SK-N-SH (cell line): ENCODE results near the gene SYNGR2. TPM values are rescaled to one million over a fixed set of nuclear protein-coding genes. Genes with fewer than 3 reads are reported as not detected.

Experiments used
- CTCF ChIA-PET: fragments of 300-600, 350-600 bp; formaldehyde crosslinking; extraction: SDS; loops from one replicate; lab custom pipeline; 2021; lab: Yijun Ruan, JAX
- POLR2A ChIA-PET: fragments of 350-600 bp; sonication (Branson Sonifier 250); formaldehyde crosslinking; extraction: SDS; loops from one replicate; lab custom pipeline; 2020; ENCODE audit warnings: antibody characterized with exemption, inconsistent platforms; lab: Yijun Ruan, JAX
- DNase-seq: peaks from one replicate; pipeline ENCODE4 v3.0.0; 2012
- H2AFZ ChIP-seq: fragments of 200-600 bp; sonication (generic); 2 replicates; pipeline ENCODE4 v1.8.1; 2016; ENCODE audit warnings: antibody characterized with exemption, mild to moderate bottlenecking, low read depth
- H3F3A ChIP-seq: fragments of 200-600 bp; sonication (generic); replicated peaks from 2 replicates; pipeline ENCODE3; 2016; ENCODE audit warnings: antibody characterized with exemption, mild to moderate bottlenecking; ENCODE audit not compliant: insufficient read depth
- H3K27ac ChIP-seq, 2 experiments: fragments of 200-500 bp in 1 of 2; fragments of 200-600 bp in 1 of 2; sonication (Bioruptor generic) in 1 of 2; sonication (generic), shearing (Covaris generic) in 1 of 2; 2 replicates each; pipeline versions ENCODE4 v1.5.1 to v1.6.1; 2014 to 2016; ENCODE audit warnings: low read depth in 2 of 2, inconsistent platforms in 1 of 2, low read length in 1 of 2, mild to moderate bottlenecking in 1 of 2, mixed read lengths in 1 of 2
- H3K27me3 ChIP-seq: fragments of 200-600 bp; sonication (generic), shearing (Covaris generic); 2 replicates; pipeline ENCODE4 v1.6.1; 2016; ENCODE audit warnings: mixed run types; ENCODE audit not compliant: insufficient read depth
- H3K36me3 ChIP-seq, 2 experiments: fragments of 200-500 bp in 1 of 2; fragments of 200-600 bp in 1 of 2; sonication (Bioruptor generic) in 1 of 2; sonication (generic) in 1 of 2; replicated peaks in 1 of 2; 2 replicates each; pipeline versions ENCODE3 to v1.5.1; 2014 to 2016; ENCODE audit warnings: low read length in 1 of 2, mild to moderate bottlenecking in 1 of 2; ENCODE audit not compliant: insufficient read depth in 2 of 2, control insufficient read depth in 1 of 2
- H3K4me1 ChIP-seq, 2 experiments: fragments of 200-500 bp in 1 of 2; fragments of 200-600 bp in 1 of 2; sonication (Bioruptor generic) in 1 of 2; sonication (generic), shearing (Covaris generic) in 1 of 2; 2 replicates each; pipeline versions ENCODE4 v1.5.1 to v1.6.1; 2014 to 2016; ENCODE audit warnings: low read depth in 1 of 2, low read length in 1 of 2, mixed run types in 1 of 2; ENCODE audit not compliant: insufficient read depth in 2 of 2, control insufficient read depth in 1 of 2
- H3K4me2 ChIP-seq: fragments of 200-600 bp; sonication (generic), shearing (Covaris generic); 2 replicates; pipeline ENCODE4 v1.6.1; 2017; ENCODE audit warnings: mixed run types
- H3K4me3 ChIP-seq, 2 experiments: fragments of 200-500 bp in 1 of 2; fragments of 200-600 bp in 1 of 2; sonication (Bioruptor generic) in 1 of 2; sonication (generic), shearing (Covaris generic) in 1 of 2; 2 replicates each; pipeline versions ENCODE4 v1.5.1 to v1.8.1; 2014 to 2016; ENCODE audit warnings: low read depth in 2 of 2, inconsistent platforms in 1 of 2, low read length in 1 of 2, mild to moderate bottlenecking in 1 of 2, mixed read lengths in 1 of 2, moderate library complexity in 1 of 2
- H3K79me2 ChIP-seq: fragments of 200-600 bp; sonication (generic); 2 replicates; pipeline ENCODE4 v1.8.1; 2017; ENCODE audit warnings: mild to moderate bottlenecking; ENCODE audit not compliant: insufficient read depth
- H3K9ac ChIP-seq: fragments of 200-600 bp; sonication (generic); 2 replicates; pipeline ENCODE4 v1.6.1; 2017; ENCODE audit warnings: mixed run types
- H3K9me2 ChIP-seq: fragments of 200-600 bp; sonication (generic); 2 replicates; pipeline ENCODE4 v1.6.1; 2017; ENCODE audit warnings: mixed run types
- H3K9me3 ChIP-seq: fragments of 200-600 bp; sonication (generic); 2 replicates; pipeline ENCODE4 v1.6.1; 2017; ENCODE audit warnings: mixed run types, mild to moderate bottlenecking, moderate library complexity
- H4K20me1 ChIP-seq: fragments of 200-600 bp; sonication (generic); 2 replicates; pipeline ENCODE4 v1.6.1; 2017; ENCODE audit warnings: mild to moderate bottlenecking, mixed run types; ENCODE audit not compliant: insufficient read depth
- CHD2 ChIP-seq: fragments of 150-350 bp; IDR thresholded peaks from 2 replicates; pipeline ENCODE4 v1.6.1; 2018; ENCODE audit warnings: low read length; ENCODE audit not compliant: partially characterized antibody
- EP300 ChIP-seq, 2 experiments: IDR thresholded peaks; 2 replicates each; pipeline versions ENCODE4 v1.4.0 to v1.6.1; 2012; ENCODE audit warnings: borderline replicate concordance in 1 of 2, low read depth in 1 of 2, low read length in 1 of 2
- GABPA ChIP-seq: IDR thresholded peaks from 2 replicates; pipeline ENCODE4 v1.4.0; 2012; ENCODE audit warnings: low read depth, mild to moderate bottlenecking
- GATA2 ChIP-seq: sonication (generic); formaldehyde crosslinking; IDR thresholded peaks from 2 replicates; pipeline ENCODE4 v1.5.0; 2020; ENCODE audit warnings: mild to moderate bottlenecking, missing genetic modification reagents
- JUND ChIP-seq: IDR thresholded peaks from 2 replicates; pipeline ENCODE4 v1.4.0; 2012
- MEF2A ChIP-seq: IDR thresholded peaks from 2 replicates; pipeline ENCODE4 v1.4.0; 2012; ENCODE audit warnings: low read depth, borderline replicate concordance
- MXI1 ChIP-seq: IDR thresholded peaks from 2 replicates; pipeline ENCODE4 v1.6.1; 2012; ENCODE audit warnings: mild to moderate bottlenecking, low read depth, low read length, improper control_type of control experiment
- NFIC ChIP-seq: IDR thresholded peaks from 2 replicates; pipeline ENCODE4 v1.4.0; 2012; ENCODE audit warnings: borderline replicate concordance
- NRF1 ChIP-seq: IDR thresholded peaks from 2 replicates; pipeline ENCODE4 v1.6.1; 2012; ENCODE audit warnings: low read depth, mild to moderate bottlenecking, low read length
- RAD21 ChIP-seq: IDR thresholded peaks from 2 replicates; pipeline ENCODE4 v1.6.1; 2012; ENCODE audit warnings: mild to moderate bottlenecking, low read length
- RCOR1 ChIP-seq: fragments of 150-350 bp; IDR thresholded peaks from 2 replicates; pipeline ENCODE4 v1.6.1; 2017; ENCODE audit warnings: antibody characterized with exemption, low read length
- RFX5 ChIP-seq: IDR thresholded peaks from 2 replicates; pipeline ENCODE4 v1.6.1; 2012; ENCODE audit warnings: mild to moderate bottlenecking, improper control_type of control experiment, low read length
- RXRA ChIP-seq: IDR thresholded peaks from 2 replicates; pipeline ENCODE4 v1.4.0; 2012; ENCODE audit warnings: low read depth, mild to moderate bottlenecking, borderline replicate concordance
- SIN3A ChIP-seq: IDR thresholded peaks from 2 replicates; pipeline ENCODE4 v1.6.1; 2012; ENCODE audit warnings: low read depth, mild to moderate bottlenecking, low read length, moderate library complexity, borderline replicate concordance
- SMC3 ChIP-seq: IDR thresholded peaks from 2 replicates; pipeline ENCODE4 v1.6.1; 2012; ENCODE audit warnings: low read depth, low read length, improper control_type of control experiment
- TAF1 ChIP-seq: IDR thresholded peaks from 2 replicates; pipeline ENCODE4 v1.6.1; 2012; ENCODE audit warnings: low read depth, mild to moderate bottlenecking, low read length, moderate library complexity, borderline replicate concordance
- TEAD4 ChIP-seq: IDR thresholded peaks from 2 replicates; pipeline ENCODE4 v1.4.0; 2012; ENCODE audit warnings: mild to moderate bottlenecking, borderline replicate concordance; ENCODE audit not compliant: insufficient read depth
- whole genome bisulfite sequencing: methylation state at CpG from one replicate; pipeline ENCODE4 v1.1.6; 2017; ENCODE audit warnings: low lambda C conversion rate; 5-methylcytosine and 5-hydroxymethylcytosine counted together
- polyA plus RNA-seq, 3 experiments: library from polyadenylated mRNA; depleted of rRNA; stranded (reverse); fragments of >200 nt; gene quantifications; 2 replicates each; pipeline ENCODE4 v1.2.3, GENCODE V29; 2012
- TF ChIP-seq, protein P1 (sequence below): IDR thresholded peaks from 2 replicates; pipeline ENCODE4; 2012
- TF ChIP-seq, protein P2 (sequence below): IDR thresholded peaks from 2 replicates; pipeline ENCODE4 v1.6.1; 2012; ENCODE audit warnings: mild to moderate bottlenecking, low read depth, low read length, moderate library complexity
- TF ChIP-seq, protein P3 (sequence below): fragments of 150-350 bp; IDR thresholded peaks from 2 replicates; pipeline ENCODE4 v1.6.1; 2016; ENCODE audit warnings: mild to moderate bottlenecking, low read depth, low read length
- TF ChIP-seq, protein P4 (sequence below): fragments of 200-600 bp; sonication (generic); IDR thresholded peaks from 2 replicates; pipeline ENCODE4 v1.6.1; 2017; ENCODE audit warnings: antibody characterized with exemption, mild to moderate bottlenecking, moderate library complexity
- TF ChIP-seq, protein P5 (sequence below): IDR thresholded peaks from 2 replicates; pipeline ENCODE4 v1.4.0; 2012; ENCODE audit warnings: low read depth, borderline replicate concordance

Gene SYNGR2
- polyA plus RNA-seq, 1 of the 3 experiments (the other 2 are of a cell fraction) = 181 TPM

DNA sequence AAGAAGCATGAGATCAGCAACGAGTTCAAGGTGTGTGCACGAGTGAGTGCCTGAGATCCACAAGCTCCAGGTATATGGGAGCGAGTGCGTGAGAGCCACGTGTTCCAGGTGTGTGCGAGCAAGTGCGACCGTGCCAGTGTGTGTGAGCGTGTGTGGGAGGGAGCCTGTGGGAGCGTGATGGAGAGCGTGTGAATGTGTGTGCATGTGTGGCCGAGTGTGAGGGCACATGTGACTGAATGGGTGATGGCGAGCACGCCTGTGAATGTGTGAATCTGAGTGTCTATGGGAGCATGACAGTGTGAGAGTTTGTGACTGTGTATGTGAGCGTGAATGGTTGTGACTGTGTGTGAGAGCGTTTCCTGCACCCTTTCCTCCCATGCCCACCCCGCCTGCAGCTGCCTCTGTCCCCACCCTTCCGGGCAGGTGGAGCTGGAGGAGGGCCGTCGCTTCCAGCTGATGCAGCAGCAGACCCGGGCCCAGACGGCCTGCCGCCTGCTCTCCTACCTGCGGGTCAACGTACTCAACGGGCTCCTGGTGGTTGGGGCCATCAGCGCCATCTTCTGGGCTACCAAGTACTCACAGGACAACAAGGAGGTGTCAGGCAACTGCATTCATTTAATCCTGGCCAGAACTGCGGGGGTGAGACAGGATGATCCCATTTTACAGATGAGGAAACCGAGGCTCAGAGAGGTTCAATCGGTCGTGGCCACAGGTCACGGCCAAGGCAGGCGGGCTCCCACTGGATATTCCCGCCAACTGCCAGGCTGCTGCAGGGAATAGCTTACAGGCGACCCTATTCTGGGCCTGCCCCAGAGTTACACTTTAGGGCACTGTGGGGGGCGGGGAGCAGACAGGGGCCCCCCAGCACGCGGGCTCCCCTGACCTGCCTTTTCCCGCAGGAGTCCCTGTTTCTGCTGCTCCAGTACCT is 34.1 kb upstream of the SYNGR2 start:
- no peaks in the 10 kb centered on the region for H3K36me3 ChIP-seq
- no peak overlapping the region for H3K9ac ChIP-seq
- H3K4me1 ChIP-seq = no peaks in the 10 kb centered on the region; a peak in 1 of 4 replicates
- peak; percentile 84 for DNase-seq
- ChIA-PET POLR2A (no interaction called here), CTCF (interaction anchor here (0.6 to 6.3 kb wide), 21 partner anchors 9 to 333 kb away, joined by 3 to 73 read pairs (median 5); no protein-coding TSS in a partner anchor)
- no peaks in the 10 kb centered on the region for H3K9me3 ChIP-seq
- no peaks in the 10 kb centered on the region for H3K79me2 ChIP-seq
- no peaks in the 10 kb centered on the region for H3K9me2 ChIP-seq
- H3K27ac ChIP-seq = no peak overlapping the region
- TF ChIP-seq RFX5 (no peak), JUND (no peak), GABPA (no peak), CHD2 (no peak), SIN3A (no peak), SMC3 (peak; percentile 52), GATA2 (CRISPR knock-in tag) (no peak), RCOR1 (no peak), MEF2A (no peak), NRF1 (no peak), TAF1 (no peak), RXRA (no peak), MXI1 (no peak), EP300 (IDR thresholded peaks at IDR 0.05; ENCODE audit: borderline replicate concordance in 1 of 2, low read depth in 1 of 2, low read length in 1 of 2) (no peak), RAD21 (peak; percentile 63), TEAD4 (no peak), NFIC (no peak)
- TF ChIP-seq, protein P1, sequence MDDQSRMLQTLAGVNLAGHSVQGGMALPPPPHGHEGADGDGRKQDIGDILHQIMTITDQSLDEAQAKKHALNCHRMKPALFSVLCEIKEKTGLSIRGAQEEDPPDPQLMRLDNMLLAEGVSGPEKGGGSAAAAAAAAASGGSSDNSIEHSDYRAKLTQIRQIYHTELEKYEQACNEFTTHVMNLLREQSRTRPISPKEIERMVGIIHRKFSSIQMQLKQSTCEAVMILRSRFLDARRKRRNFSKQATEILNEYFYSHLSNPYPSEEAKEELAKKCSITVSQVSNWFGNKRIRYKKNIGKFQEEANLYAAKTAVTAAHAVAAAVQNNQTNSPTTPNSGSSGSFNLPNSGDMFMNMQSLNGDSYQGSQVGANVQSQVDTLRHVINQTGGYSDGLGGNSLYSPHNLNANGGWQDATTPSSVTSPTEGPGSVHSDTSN = no peak
- TF ChIP-seq, protein P2, sequence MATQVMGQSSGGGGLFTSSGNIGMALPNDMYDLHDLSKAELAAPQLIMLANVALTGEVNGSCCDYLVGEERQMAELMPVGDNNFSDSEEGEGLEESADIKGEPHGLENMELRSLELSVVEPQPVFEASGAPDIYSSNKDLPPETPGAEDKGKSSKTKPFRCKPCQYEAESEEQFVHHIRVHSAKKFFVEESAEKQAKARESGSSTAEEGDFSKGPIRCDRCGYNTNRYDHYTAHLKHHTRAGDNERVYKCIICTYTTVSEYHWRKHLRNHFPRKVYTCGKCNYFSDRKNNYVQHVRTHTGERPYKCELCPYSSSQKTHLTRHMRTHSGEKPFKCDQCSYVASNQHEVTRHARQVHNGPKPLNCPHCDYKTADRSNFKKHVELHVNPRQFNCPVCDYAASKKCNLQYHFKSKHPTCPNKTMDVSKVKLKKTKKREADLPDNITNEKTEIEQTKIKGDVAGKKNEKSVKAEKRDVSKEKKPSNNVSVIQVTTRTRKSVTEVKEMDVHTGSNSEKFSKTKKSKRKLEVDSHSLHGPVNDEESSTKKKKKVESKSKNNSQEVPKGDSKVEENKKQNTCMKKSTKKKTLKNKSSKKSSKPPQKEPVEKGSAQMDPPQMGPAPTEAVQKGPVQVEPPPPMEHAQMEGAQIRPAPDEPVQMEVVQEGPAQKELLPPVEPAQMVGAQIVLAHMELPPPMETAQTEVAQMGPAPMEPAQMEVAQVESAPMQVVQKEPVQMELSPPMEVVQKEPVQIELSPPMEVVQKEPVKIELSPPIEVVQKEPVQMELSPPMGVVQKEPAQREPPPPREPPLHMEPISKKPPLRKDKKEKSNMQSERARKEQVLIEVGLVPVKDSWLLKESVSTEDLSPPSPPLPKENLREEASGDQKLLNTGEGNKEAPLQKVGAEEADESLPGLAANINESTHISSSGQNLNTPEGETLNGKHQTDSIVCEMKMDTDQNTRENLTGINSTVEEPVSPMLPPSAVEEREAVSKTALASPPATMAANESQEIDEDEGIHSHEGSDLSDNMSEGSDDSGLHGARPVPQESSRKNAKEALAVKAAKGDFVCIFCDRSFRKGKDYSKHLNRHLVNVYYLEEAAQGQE = no peak
- TF ChIP-seq, protein P3, sequence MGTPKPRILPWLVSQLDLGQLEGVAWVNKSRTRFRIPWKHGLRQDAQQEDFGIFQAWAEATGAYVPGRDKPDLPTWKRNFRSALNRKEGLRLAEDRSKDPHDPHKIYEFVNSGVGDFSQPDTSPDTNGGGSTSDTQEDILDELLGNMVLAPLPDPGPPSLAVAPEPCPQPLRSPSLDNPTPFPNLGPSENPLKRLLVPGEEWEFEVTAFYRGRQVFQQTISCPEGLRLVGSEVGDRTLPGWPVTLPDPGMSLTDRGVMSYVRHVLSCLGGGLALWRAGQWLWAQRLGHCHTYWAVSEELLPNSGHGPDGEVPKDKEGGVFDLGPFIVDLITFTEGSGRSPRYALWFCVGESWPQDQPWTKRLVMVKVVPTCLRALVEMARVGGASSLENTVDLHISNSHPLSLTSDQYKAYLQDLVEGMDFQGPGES = no peak
- TF ChIP-seq, protein P4, sequence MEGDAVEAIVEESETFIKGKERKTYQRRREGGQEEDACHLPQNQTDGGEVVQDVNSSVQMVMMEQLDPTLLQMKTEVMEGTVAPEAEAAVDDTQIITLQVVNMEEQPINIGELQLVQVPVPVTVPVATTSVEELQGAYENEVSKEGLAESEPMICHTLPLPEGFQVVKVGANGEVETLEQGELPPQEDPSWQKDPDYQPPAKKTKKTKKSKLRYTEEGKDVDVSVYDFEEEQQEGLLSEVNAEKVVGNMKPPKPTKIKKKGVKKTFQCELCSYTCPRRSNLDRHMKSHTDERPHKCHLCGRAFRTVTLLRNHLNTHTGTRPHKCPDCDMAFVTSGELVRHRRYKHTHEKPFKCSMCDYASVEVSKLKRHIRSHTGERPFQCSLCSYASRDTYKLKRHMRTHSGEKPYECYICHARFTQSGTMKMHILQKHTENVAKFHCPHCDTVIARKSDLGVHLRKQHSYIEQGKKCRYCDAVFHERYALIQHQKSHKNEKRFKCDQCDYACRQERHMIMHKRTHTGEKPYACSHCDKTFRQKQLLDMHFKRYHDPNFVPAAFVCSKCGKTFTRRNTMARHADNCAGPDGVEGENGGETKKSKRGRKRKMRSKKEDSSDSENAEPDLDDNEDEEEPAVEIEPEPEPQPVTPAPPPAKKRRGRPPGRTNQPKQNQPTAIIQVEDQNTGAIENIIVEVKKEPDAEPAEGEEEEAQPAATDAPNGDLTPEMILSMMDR = peak; percentile 66
- TF ChIP-seq, protein P5, sequence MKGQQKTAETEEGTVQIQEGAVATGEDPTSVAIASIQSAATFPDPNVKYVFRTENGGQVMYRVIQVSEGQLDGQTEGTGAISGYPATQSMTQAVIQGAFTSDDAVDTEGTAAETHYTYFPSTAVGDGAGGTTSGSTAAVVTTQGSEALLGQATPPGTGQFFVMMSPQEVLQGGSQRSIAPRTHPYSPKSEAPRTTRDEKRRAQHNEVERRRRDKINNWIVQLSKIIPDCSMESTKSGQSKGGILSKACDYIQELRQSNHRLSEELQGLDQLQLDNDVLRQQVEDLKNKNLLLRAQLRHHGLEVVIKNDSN = no peak
- H4K20me1 ChIP-seq = no peaks in the 10 kb centered on the region
- H3K4me3 ChIP-seq = no peak overlapping the region
- no peaks in the 10 kb centered on the region for H3F3A ChIP-seq
- H3K27me3 ChIP-seq = peaks cover 3% of the 10 kb centered on the region
- H2AFZ ChIP-seq = no peak overlapping the region
- H3K4me2 ChIP-seq = no peak overlapping the region
- 57% methylated on average over 28 of the region's 39 CpGs for WGBS
